Pancreas (tissue), 10 donors: Measurements from ENCODE around the gene DLGAP1. TPM values are rescaled to one million over a fixed set of nuclear protein-coding genes. Genes with fewer than 3 reads are reported as not detected.

Experiments used
- ATAC-seq, 4 donors: fragments of 200-7000 bp; cut with Tn5 transposase; one replicate each; pipeline versions ENCODE4 v1.8.0 to v1.9.1; 2020; ENCODE audit warnings: mild to moderate bottlenecking in 4 of 4, moderate library complexity in 4 of 4
- DNase-seq, 6 donors: peaks; one replicate each; pipeline ENCODE4 v3.0.0-alpha.2; 2020
- FAIRE-seq: peaks from 2 replicates; lab custom pipeline; 2012; peaks lifted over from hg19 to GRCh38; lab: Jason Lieb, UNC
- H3K27ac ChIP-seq, 4 donors: fragments of 200-600 bp; sonication (generic); 1 replicate in 3 of 4; 2 replicates in 1 of 4; pipeline versions ENCODE4 v1.5.0 to v1.8.0; 2020
- H3K27me3 ChIP-seq, 4 donors: fragments of 200-600 bp; one replicate each; pipeline ENCODE4 v1.8.0; 2021
- H3K36me3 ChIP-seq, 3 donors: fragments of 200-600 bp; sonication (generic) in 1 of 3; one replicate each; pipeline versions ENCODE4 v1.5.0 to v1.8.0; 2020 to 2021
- H3K4me1 ChIP-seq, 3 donors: fragments of 200-600 bp; one replicate each; pipeline ENCODE4 v1.8.0; 2021
- H3K4me3 ChIP-seq, 4 donors: fragments of 200-600 bp; sonication (generic) in 2 of 4; one replicate each; pipeline versions ENCODE4 v1.5.0 to v1.8.0; 2020 to 2021
- H3K9me3 ChIP-seq, 4 donors: fragments of 200-600 bp; one replicate each; pipeline ENCODE4 v1.8.0; 2021
- WGBS, 2 donors: extraction: QIAGEN DNeasy Blood & Tissue Kit; methylation state at CpG; one replicate each; pipeline ENCODE4 v1.1.7; 2013; 5-methylcytosine and 5-hydroxymethylcytosine counted together
- intact Hi-C, 3 donors: fragments of 100-400 bp; cut with DNase I; formaldehyde crosslinking; loops; one replicate each; pipeline versions ENCODE4 v1.11.1 to v1.14.2; 2022
- polyA plus RNA-seq, 2 donors: library from polyadenylated mRNA; stranded (reverse); fragments of 200-250 nt; gene quantifications; one replicate each; pipeline ENCODE4 v1.2.3, GENCODE V29; 2013
- total RNA-seq, 6 donors: library from RNA; stranded (reverse); fragmentation: NEBNext Ultra II Directional in 4 of 6; extraction: Animal tissue kit (Norgen Biotek cat#: 25700) in 4 of 6; gene quantifications; one replicate each; pipeline versions ENCODE4 v1.2.1 to v1.2.4, GENCODE V29; 2021 to 2023
- TF ChIP-seq, protein P1 (sequence below), 4 donors: fragments of 200-600 bp; sonication (generic) in 3 of 4; IDR thresholded peaks; one replicate each; pipeline versions ENCODE4 v1.5.0 to v1.8.0; 2021; ENCODE audit warnings: antibody characterized with exemption in 4 of 4
- donor health status: healthy with polysubstance abuse.
- donor health status: DM: no; HTN: no; CAD: no; lungs with moderate emphysema.
- donor health status: DM: no; HTN: no; CAD: no.
- donor health status: control.
- donor health status: control.
- donor health status: Bipolar disorder and iron deficiency.
- donor health status: DM: yes; HTN: yes; CAD: no.
- donor health status: DM: no; HTN: no; CAD: no.
- donor health status: DM: no; HTN: no; CAD: no.
- donor health status: DM: yes; HTN: yes; CAD: no.

The DLGAP1 gene
- total and polyA plus RNA-seq, 8 donors: 0.12 to 0.62 (median 0.30) TPM; not detected in 2

DNA sequence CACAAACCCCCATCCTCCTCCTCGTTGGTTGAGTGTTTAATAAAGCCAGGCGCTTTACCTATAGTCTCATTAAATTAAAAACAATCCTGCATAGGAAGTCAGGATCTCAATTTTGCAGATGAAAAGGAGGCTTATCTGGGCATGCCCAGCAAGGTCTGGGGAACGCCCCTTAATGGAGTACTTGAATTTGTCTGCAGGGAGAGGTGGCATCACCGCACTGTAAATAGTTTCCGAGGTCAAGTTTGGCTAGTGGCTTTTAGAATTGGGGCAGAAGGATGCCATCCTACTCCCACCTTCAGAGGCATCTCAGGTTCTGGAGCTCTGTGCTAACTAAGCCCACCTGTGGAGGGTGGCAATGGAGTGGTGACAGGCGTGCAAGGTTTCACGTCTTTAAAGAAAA is 855.9 kb downstream of the DLGAP1 start:
- no peaks in the 10 kb centered on the region for H3K36me3 ChIP-seq
- H3K27ac ChIP-seq: no peak overlapping the region
- peaks cover 11 to 41% (median 29%) of the 10 kb centered on the region in 3 donors for H3K4me1 ChIP-seq
- intact Hi-C loops: loop anchor here in 1 of 3 donors (5.0 to 10.0 kb wide), 3 partner anchors 66 to 304 kb away; partner anchors contain the start of gene TGIF1
- no peaks in the 10 kb centered on the region for H3K9me3 ChIP-seq
- DNase-seq (no peak), FAIRE-seq (no peak), ATAC-seq (no peak)
- TF ChIP-seq, protein P1, sequence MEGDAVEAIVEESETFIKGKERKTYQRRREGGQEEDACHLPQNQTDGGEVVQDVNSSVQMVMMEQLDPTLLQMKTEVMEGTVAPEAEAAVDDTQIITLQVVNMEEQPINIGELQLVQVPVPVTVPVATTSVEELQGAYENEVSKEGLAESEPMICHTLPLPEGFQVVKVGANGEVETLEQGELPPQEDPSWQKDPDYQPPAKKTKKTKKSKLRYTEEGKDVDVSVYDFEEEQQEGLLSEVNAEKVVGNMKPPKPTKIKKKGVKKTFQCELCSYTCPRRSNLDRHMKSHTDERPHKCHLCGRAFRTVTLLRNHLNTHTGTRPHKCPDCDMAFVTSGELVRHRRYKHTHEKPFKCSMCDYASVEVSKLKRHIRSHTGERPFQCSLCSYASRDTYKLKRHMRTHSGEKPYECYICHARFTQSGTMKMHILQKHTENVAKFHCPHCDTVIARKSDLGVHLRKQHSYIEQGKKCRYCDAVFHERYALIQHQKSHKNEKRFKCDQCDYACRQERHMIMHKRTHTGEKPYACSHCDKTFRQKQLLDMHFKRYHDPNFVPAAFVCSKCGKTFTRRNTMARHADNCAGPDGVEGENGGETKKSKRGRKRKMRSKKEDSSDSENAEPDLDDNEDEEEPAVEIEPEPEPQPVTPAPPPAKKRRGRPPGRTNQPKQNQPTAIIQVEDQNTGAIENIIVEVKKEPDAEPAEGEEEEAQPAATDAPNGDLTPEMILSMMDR (IDR thresholded peaks at IDR 0.05): no peak
- H3K4me3 ChIP-seq: no peak overlapping the region
- no peaks in the 10 kb centered on the region for H3K27me3 ChIP-seq
- 82 to 89% methylated on average over 7 of the region's 7 CpGs for WGBS, 2 donors

DNA sequence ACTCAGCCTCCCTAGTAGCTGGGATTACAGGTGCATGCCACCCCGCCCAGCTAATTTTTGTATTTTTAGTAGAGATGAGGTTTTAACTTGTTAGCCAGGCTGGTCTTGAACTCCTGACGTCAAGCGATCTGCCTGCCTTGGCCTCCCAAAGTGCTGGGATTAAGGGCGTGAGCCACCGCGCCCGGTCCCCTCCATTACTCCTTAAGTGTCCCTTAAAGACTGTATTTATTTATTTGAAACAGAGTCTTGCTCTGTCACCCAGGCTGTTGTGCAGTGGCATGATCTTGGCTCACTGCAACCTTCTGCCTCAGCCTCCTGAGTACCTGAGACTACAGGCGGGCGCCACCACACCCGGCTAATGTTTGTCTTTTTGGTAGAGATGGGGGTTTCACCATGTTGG is 856.5 kb downstream of the DLGAP1 start:
- TF ChIP-seq, protein P1 (IDR thresholded peaks at IDR 0.05): no peak
- no peak for ATAC-seq
- intact Hi-C loops: loop anchor here in 1 of 3 donors (5.0 to 10.0 kb wide), 3 partner anchors 66 to 304 kb away; partner anchors contain the start of gene TGIF1
- Histone ChIP-seq H3K4me1 (peaks cover 8 to 35% (median 23%) of the 10 kb centered on the region in 3 donors), H3K9me3 (no peaks in the 10 kb centered on the region), H3K27ac (no peak overlapping the region), H3K27me3 (no peaks in the 10 kb centered on the region), H3K36me3 (no peaks in the 10 kb centered on the region), H3K4me3 (no peak overlapping the region)
- WGBS, 2 donors: 95 to 96% methylated on average over 10 of the region's 10 CpGs
- no peak for DNase-seq
- no peak for FAIRE-seq

DNA sequence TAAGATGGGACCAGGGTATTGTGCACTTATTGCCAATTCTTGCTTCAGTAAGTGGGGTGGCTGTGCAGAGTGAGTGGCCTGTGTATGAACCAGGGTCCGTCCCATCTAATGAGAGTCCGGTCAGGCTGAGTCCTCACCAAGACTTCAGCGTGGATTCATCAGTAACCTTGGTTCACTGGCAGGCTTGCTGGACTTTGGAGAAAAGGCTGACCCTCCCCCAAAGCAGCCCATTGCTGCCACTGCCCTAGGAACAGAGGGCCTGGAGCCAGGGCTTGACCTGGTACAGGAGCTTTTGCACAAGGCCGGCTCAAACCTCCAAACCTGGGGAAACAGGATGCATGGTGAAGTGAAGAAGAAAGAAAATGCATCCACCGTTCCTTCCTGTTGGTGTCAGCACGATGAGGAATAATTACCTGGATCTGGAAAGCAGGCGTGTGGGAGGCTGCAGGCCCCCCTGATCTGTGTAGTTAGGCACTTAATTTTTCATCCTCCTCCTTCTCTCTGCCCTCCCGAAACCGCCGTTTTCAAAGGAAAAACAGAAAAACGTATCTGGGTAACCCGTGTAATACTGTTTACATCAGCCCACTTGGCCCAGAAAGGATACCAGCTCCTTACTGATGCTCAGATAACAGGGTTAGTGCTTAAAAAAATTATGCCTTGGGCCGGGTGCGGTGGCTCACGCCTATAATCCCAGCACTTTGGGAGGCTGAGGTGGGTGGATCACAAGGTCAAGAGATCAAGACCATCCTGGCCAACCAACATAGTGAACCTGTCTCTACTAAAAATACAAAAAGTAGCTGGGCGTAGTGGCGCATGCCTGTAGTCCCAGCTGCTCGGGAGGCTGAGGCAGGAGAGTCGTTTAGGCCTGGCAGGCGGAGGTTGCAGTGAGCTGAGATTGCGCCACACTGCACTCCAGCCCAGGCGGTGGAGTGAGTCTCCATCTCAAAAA is 857.4 kb downstream of the DLGAP1 start:
- Histone ChIP-seq H3K4me1 (peaks cover 7 to 37% (median 29%) of the 10 kb centered on the region in 3 donors), H3K36me3 (no peaks in the 10 kb centered on the region), H3K4me3 (no peak overlapping the region), H3K27me3 (no peaks in the 10 kb centered on the region), H3K9me3 (no peaks in the 10 kb centered on the region), H3K27ac (peak overlapping the region in 3 of 4 donors; percentile 24 to 99 (median 97))
- intact Hi-C loops: loop anchor here in 1 of 3 donors (5.0 to 10.0 kb wide), 3 partner anchors 67 to 303 kb away; partner anchors contain the start of gene TGIF1
- DNase-seq (no peak), ATAC-seq (no peak), FAIRE-seq (no peak)
- WGBS, 2 donors: 89 to 90% methylated on average over 22 of the region's 22 CpGs
- TF ChIP-seq, protein P1 (IDR thresholded peaks at IDR 0.05): no peak

DNA sequence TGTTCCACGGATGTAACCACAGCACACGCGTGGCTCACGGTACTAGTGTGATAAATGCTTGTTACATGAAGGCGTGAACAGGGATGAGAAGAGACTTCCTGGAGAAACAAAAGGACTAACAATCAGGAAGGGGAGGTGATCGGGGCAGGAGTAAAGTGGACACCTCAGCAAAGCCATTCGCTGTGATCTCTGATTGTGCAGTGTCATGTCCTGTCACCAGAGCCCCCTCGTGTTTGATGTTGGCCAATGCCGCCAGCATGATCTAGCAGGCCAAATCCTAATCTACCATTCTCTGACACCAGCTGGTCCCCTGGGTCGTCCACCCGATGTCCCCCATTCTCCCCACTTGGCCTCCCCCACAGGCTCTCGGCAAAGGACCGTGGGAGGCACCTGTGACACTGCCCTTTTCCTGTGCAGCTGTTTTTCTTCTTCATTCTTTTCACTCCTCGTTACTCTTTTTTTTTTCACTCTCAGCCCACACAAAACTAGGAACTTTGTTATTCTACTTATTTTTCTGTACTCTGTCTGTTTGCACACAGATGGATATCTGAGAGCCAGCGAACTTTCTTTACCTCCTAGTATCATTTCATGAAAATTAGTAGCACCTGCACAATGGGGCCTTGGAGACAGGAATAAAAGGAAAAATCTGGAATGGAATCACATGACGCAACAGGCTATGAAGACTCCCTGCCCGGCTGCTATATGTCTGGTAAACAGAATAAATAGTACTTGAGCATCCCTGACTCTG is 858.3 kb downstream of the DLGAP1 start:
- TF ChIP-seq, protein P1 (IDR thresholded peaks at IDR 0.05): no peak
- Histone ChIP-seq H3K27ac (peak overlapping the region; percentile 24 to 99 (median 96)), H3K9me3 (no peaks in the 10 kb centered on the region), H3K36me3 (no peaks in the 10 kb centered on the region), H3K4me1 (peaks cover 7 to 37% (median 29%) of the 10 kb centered on the region in 3 donors), H3K4me3 (peak overlapping the region in 1 of 4 donors; percentile 48), H3K27me3 (no peaks in the 10 kb centered on the region)
- no peak for ATAC-seq
- intact Hi-C loops: loop anchor here in 1 of 3 donors (5.0 to 10.0 kb wide), 3 partner anchors 68 to 302 kb away; partner anchors contain the start of gene TGIF1
- peak in 1 of 6 donors; percentile 49 for DNase-seq
- WGBS, 2 donors: 52 to 63% methylated on average over 17 of the region's 17 CpGs
- no peak for FAIRE-seq
